ENCODE measurements around the gene PREB. TPM values are rescaled to one million over a fixed set of nuclear protein-coding genes. Genes with fewer than 3 reads are reported as not detected.

The PREB gene
- total RNA-seq, 1 experiment from 2014 or later, result 65.3 TPM

DNA sequence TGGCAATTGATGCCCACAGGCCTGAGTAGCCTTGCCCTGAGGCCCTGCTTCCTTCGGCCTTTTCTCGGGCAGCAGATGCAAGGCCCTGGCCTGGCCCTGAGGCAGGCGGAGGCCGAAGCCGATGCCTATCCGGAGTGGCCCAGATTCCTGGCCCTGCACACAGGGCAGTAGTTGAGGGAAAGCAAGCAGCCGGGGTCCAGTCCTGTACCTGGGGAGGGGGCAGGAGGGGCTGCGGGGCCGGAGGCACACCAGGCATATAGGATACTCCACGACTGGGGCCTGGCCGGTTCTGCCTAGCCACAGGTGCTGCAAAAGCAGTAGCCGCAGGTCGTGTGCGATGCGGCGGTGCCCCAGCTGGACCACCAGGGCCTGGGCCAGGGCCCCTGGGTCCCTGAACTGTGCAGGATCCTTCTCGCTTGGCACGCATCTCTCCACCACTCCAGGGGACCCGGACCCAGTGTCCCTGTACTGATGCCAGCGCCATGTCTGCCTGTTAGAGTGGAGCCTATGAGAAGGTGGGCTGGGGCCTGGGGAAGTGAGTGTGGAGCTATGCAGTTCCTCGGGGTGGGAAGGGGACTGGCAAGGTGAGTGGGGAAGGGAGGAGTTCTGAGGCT, 3.0 kb upstream of the PREB start:
- intact Hi-C loops (cut with micrococcal nuclease; ENCODE audit: unreplicated experiment), result no loop called here
- H3K36me3 Mint-ChIP-seq (ENCODE audit: insufficient read depth, unreplicated experiment), result peaks cover 35% of the 10 kb centered on the region
- ChIA-PET POLR2A (no interaction called here), CTCF (no interaction called here)
- Histone ChIP-seq H3K4me1 (peaks cover 5% of the 10 kb centered on the region; the same call in 1 of the 2 replicates), H3K4me3 (ENCODE audit: low read depth, low read length) (no peak overlapping the region), H3K36me3 (ENCODE audit: control insufficient read depth, insufficient read depth, low read length) (no peaks in the 10 kb centered on the region), H3K27me3 (replicated peaks; ENCODE audit: control insufficient read depth, insufficient read depth, low read length) (no peaks in the 10 kb centered on the region), H3K9me3 (no peaks in the 10 kb centered on the region)
- no peak overlapping the region for H3K27ac Mint-ChIP-seq (ENCODE audit: unreplicated experiment)
- TF ChIP-seq, protein P1, sequence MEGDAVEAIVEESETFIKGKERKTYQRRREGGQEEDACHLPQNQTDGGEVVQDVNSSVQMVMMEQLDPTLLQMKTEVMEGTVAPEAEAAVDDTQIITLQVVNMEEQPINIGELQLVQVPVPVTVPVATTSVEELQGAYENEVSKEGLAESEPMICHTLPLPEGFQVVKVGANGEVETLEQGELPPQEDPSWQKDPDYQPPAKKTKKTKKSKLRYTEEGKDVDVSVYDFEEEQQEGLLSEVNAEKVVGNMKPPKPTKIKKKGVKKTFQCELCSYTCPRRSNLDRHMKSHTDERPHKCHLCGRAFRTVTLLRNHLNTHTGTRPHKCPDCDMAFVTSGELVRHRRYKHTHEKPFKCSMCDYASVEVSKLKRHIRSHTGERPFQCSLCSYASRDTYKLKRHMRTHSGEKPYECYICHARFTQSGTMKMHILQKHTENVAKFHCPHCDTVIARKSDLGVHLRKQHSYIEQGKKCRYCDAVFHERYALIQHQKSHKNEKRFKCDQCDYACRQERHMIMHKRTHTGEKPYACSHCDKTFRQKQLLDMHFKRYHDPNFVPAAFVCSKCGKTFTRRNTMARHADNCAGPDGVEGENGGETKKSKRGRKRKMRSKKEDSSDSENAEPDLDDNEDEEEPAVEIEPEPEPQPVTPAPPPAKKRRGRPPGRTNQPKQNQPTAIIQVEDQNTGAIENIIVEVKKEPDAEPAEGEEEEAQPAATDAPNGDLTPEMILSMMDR (IDR thresholded peaks at IDR 0.05; ENCODE audit: insufficient read depth in 1 of 2, low read depth in 1 of 2, low read length in 1 of 2, severe bottlenecking in 1 of 2, unreplicated experiment in 1 of 2), result no peak
- no peak overlapping the region for H3K4me3 Mint-ChIP-seq (ENCODE audit: unreplicated experiment)
- no peak for DNase-seq
- no peaks in the 10 kb centered on the region for H3K9me3 Mint-ChIP-seq (ENCODE audit: unreplicated experiment)
- H3K27me3 Mint-ChIP-seq (ENCODE audit: insufficient read depth, unreplicated experiment), result no peaks in the 10 kb centered on the region
- peaks cover 6% of the 10 kb centered on the region for H3K4me1 Mint-ChIP-seq (ENCODE audit: low read depth, unreplicated experiment)
- no TSS peak for BruUV-seq (replicated peaks)

- Histone ChIP-seq H3K4me3 (ENCODE audit: low read depth, low read length) (no peak overlapping the region), H3K4me1 (peaks cover 5% of the 10 kb centered on the region; the same call in 1 of the 2 replicates), H3K36me3 (ENCODE audit: control insufficient read depth, insufficient read depth, low read length) (no peaks in the 10 kb centered on the region; the same call in 1 of the 2 replicates), H3K27me3 (replicated peaks; ENCODE audit: control insufficient read depth, insufficient read depth, low read length) (no peaks in the 10 kb centered on the region), H3K9me3 (no peaks in the 10 kb centered on the region)
- ChIA-PET POLR2A (interaction anchor here (0.6 kb wide), 1 partner anchor 38 kb away, joined by 4 read pairs; no protein-coding TSS in a partner anchor), CTCF (no interaction called here)
- H3K27ac Mint-ChIP-seq (ENCODE audit: unreplicated experiment), result no peak overlapping the region
- no peaks in the 10 kb centered on the region for H3K9me3 Mint-ChIP-seq (ENCODE audit: unreplicated experiment)
- intact Hi-C loops (cut with micrococcal nuclease; ENCODE audit: unreplicated experiment), result no loop called here
- peaks cover 35% of the 10 kb centered on the region for H3K36me3 Mint-ChIP-seq (ENCODE audit: insufficient read depth, unreplicated experiment)
- no peaks in the 10 kb centered on the region for H3K27me3 Mint-ChIP-seq (ENCODE audit: insufficient read depth, unreplicated experiment)
- TF ChIP-seq, protein P1 (IDR thresholded peaks at IDR 0.05; ENCODE audit: insufficient read depth in 1 of 2, low read depth in 1 of 2, low read length in 1 of 2, severe bottlenecking in 1 of 2, unreplicated experiment in 1 of 2), result no peak
- no peak for DNase-seq
- BruUV-seq (replicated peaks), result no TSS peak
- peaks cover 6% of the 10 kb centered on the region for H3K4me1 Mint-ChIP-seq (ENCODE audit: low read depth, unreplicated experiment)
- H3K4me3 Mint-ChIP-seq (ENCODE audit: unreplicated experiment), result no peak overlapping the region
Observed at GRCh38 chr2:27136751-27137150, 2.3 kb upstream of the PREB start.

- ChIA-PET CTCF (interaction anchor here (0.7 to 1.4 kb wide), 2 partner anchors 52 to 157 kb away, joined by 3 to 4 read pairs; no protein-coding TSS in a partner anchor), POLR2A (interaction anchor here (0.7 kb wide), 1 partner anchor 40 kb away, joined by 4 read pairs; no protein-coding TSS in a partner anchor)
- H3K4me3 Mint-ChIP-seq (ENCODE audit: unreplicated experiment), result peak overlapping the region; percentile 86
- H3K27me3 ChIP-seq (replicated peaks; ENCODE audit: control insufficient read depth, insufficient read depth, low read length), result no peaks in the 10 kb centered on the region
- no peaks in the 10 kb centered on the region for H3K27me3 Mint-ChIP-seq (ENCODE audit: insufficient read depth, unreplicated experiment)
- peak overlapping the region; percentile 93 for H3K27ac Mint-ChIP-seq (ENCODE audit: unreplicated experiment)
- H3K36me3 Mint-ChIP-seq (ENCODE audit: insufficient read depth, unreplicated experiment), result peaks cover 35% of the 10 kb centered on the region
- DNase-seq, result no peak
- no peaks in the 10 kb centered on the region; the same call in 1 of the 2 replicates for H3K36me3 ChIP-seq (ENCODE audit: control insufficient read depth, insufficient read depth, low read length)
- no peaks in the 10 kb centered on the region for H3K9me3 ChIP-seq
- TF ChIP-seq, protein P1 (IDR thresholded peaks at IDR 0.05; ENCODE audit: insufficient read depth in 1 of 2, low read depth in 1 of 2, low read length in 1 of 2, severe bottlenecking in 1 of 2, unreplicated experiment in 1 of 2), result no peak
- H3K4me3 ChIP-seq (ENCODE audit: low read depth, low read length), result no peak overlapping the region
- H3K9me3 Mint-ChIP-seq (ENCODE audit: unreplicated experiment), result no peaks in the 10 kb centered on the region
- intact Hi-C loops (cut with micrococcal nuclease; ENCODE audit: unreplicated experiment), result loop anchor here (2.0 kb wide), 1 partner anchor 37 kb away; no protein-coding TSS in a partner anchor
- BruUV-seq (replicated peaks), result no TSS peak
- H3K4me1 Mint-ChIP-seq (ENCODE audit: low read depth, unreplicated experiment), result peaks cover 6% of the 10 kb centered on the region
- peaks cover 5% of the 10 kb centered on the region; the same call in 1 of the 2 replicates for H3K4me1 ChIP-seq
Observed at GRCh38 chr2:27135478-27135955, 1.1 kb upstream of the PREB start.

Data from Caco-2 (cell line).